AG10803 (cell line): ENCODE data around the gene CIBAR2.

Source experiments
- DNase-seq: peaks from one replicate; pipeline ENCODE4 v3.0.0; 2010; ENCODE audit warnings: low read depth
- H3K4me3 ChIP-seq: 2 replicates; pipeline ENCODE4 v1.5.1; 2011; ENCODE audit warnings: mild to moderate bottlenecking, low read length, control low read depth
- CTCF ChIP-seq: conservative IDR thresholded peaks from 2 replicates; pipeline ENCODE4 v1.5.1; 2011; ENCODE audit warnings: mild to moderate bottlenecking, low read length, control low read depth, inconsistent platforms

Gene CIBAR2

GRCh38 chr16:85149776-85150175 is 37.5 kb upstream of the CIBAR2 start:
- no peak for DNase-seq
- H3K4me3 ChIP-seq, result no peak overlapping the region
- TF ChIP-seq CTCF, result no peak

GRCh38 chr16:85148931-85149330 is 36.7 kb upstream of the CIBAR2 start:
- H3K4me3 ChIP-seq, result no peak overlapping the region
- DNase-seq, result peak; percentile 70
- TF ChIP-seq CTCF, result no peak

GRCh38 chr16:85146922-85147651 is 34.8 kb upstream of the CIBAR2 start:
- DNase-seq, result no peak
- no peak overlapping the region for H3K4me3 ChIP-seq
- no peak for TF ChIP-seq CTCF

- no peak overlapping the region for H3K4me3 ChIP-seq
- DNase-seq, result no peak
- TF ChIP-seq CTCF, result no peak
Observed at GRCh38 chr16:85146532-85146797, 34.2 kb upstream of the CIBAR2 start.

GRCh38 chr16:85145734-85146531 is 33.7 kb upstream of the CIBAR2 start:
- no peak for TF ChIP-seq CTCF
- H3K4me3 ChIP-seq, result no peak overlapping the region
- no peak for DNase-seq

GRCh38 chr16:85145188-85145587 is 32.9 kb upstream of the CIBAR2 start:
- no peak overlapping the region for H3K4me3 ChIP-seq
- no peak for TF ChIP-seq CTCF
- no peak for DNase-seq
